HL-60 (cell line): ENCODE data around the gene CFAP100.
A peak's percentile ranks its signal among the peaks of the same experiment; 100 is the strongest.

ENCODE experiments used
- DNase-seq, 2 experiments: peaks; one replicate each; pipeline ENCODE4 v3.0.0-alpha.2; 2010 to 2020; ENCODE audit warnings: low read depth in 1 of 2, low spot score in 1 of 2
- H3K27ac ChIP-seq: fragments of 250-450 bp; sonication (Bioruptor Pico); replicated peaks from 2 replicates; pipeline ENCODE4 v1.5.1; 2020; ENCODE audit warnings: mild to moderate bottlenecking, moderate library complexity
- H3K27me3 ChIP-seq: fragments of 250-450 bp; sonication (Bioruptor Pico); 2 replicates; pipeline ENCODE4 v1.5.1; 2021; ENCODE audit warnings: mild to moderate bottlenecking, moderate library complexity; ENCODE audit not compliant: insufficient read depth, poor library complexity, severe bottlenecking
- H3K4me3 ChIP-seq: replicated peaks from 2 replicates; pipeline ENCODE4 v1.5.1; 2011; ENCODE audit warnings: mild to moderate bottlenecking, control low read depth, low read length; ENCODE audit not compliant: insufficient read depth
- GABPA ChIP-seq: IDR thresholded peaks from 2 replicates; pipeline ENCODE4 v1.6.1; 2012; ENCODE audit warnings: low read depth
- POLR2AphosphoS5 ChIP-seq: IDR thresholded peaks from 2 replicates; pipeline ENCODE4 v1.6.1; 2012; ENCODE audit warnings: low read depth
- SPI1 ChIP-seq: IDR thresholded peaks from 2 replicates; pipeline ENCODE4 v1.6.1; 2012; ENCODE audit warnings: low read depth, mild to moderate bottlenecking, borderline replicate concordance
- TF ChIP-seq, protein P1 (sequence below): IDR thresholded peaks from 2 replicates; pipeline ENCODE4 v1.6.1; 2012; ENCODE audit warnings: low read depth; ENCODE audit not compliant: insufficient replicate concordance
- TF ChIP-seq, protein P2 (sequence below): IDR thresholded peaks from one replicate; pipeline ENCODE4 v1.5.1; 2011; ENCODE audit warnings: low read length, control low read depth, inconsistent platforms; ENCODE audit not compliant: insufficient read depth

CFAP100 gene

DNA sequence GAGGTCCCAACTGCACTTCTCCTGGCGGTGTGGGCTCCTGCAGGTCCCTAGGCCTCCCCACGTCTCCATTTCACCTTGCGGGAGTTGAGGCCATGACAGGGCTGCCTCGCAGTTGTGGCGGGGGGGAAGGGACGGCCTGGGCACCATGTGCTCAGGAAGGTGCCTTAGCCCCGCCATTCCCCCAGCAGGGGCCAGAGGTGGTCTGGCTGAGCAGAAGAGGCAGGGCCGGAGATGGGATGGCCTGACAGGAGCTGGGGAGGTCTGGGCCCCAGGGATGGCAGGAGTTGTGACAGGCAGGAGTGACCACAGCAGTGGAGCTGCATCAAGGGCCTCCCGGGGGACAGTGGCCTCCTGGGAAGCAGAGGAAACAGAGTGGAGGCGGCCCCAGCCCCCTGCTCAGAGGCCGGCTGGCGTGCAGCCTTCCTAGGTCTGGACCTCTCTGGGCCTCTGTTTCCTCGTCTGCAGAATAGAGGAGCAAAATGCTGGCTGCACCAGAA is 18.8 kb upstream of the CFAP100 start:
- DNase-seq, result no peak
- Histone ChIP-seq H3K27me3 (no peaks in the 10 kb centered on the region), H3K27ac (no peak overlapping the region), H3K4me3 (no peak overlapping the region)
- TF ChIP-seq POLR2AphosphoS5, result no peak
- TF ChIP-seq, protein P1, sequence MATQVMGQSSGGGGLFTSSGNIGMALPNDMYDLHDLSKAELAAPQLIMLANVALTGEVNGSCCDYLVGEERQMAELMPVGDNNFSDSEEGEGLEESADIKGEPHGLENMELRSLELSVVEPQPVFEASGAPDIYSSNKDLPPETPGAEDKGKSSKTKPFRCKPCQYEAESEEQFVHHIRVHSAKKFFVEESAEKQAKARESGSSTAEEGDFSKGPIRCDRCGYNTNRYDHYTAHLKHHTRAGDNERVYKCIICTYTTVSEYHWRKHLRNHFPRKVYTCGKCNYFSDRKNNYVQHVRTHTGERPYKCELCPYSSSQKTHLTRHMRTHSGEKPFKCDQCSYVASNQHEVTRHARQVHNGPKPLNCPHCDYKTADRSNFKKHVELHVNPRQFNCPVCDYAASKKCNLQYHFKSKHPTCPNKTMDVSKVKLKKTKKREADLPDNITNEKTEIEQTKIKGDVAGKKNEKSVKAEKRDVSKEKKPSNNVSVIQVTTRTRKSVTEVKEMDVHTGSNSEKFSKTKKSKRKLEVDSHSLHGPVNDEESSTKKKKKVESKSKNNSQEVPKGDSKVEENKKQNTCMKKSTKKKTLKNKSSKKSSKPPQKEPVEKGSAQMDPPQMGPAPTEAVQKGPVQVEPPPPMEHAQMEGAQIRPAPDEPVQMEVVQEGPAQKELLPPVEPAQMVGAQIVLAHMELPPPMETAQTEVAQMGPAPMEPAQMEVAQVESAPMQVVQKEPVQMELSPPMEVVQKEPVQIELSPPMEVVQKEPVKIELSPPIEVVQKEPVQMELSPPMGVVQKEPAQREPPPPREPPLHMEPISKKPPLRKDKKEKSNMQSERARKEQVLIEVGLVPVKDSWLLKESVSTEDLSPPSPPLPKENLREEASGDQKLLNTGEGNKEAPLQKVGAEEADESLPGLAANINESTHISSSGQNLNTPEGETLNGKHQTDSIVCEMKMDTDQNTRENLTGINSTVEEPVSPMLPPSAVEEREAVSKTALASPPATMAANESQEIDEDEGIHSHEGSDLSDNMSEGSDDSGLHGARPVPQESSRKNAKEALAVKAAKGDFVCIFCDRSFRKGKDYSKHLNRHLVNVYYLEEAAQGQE, result no peak
- TF ChIP-seq, protein P2, sequence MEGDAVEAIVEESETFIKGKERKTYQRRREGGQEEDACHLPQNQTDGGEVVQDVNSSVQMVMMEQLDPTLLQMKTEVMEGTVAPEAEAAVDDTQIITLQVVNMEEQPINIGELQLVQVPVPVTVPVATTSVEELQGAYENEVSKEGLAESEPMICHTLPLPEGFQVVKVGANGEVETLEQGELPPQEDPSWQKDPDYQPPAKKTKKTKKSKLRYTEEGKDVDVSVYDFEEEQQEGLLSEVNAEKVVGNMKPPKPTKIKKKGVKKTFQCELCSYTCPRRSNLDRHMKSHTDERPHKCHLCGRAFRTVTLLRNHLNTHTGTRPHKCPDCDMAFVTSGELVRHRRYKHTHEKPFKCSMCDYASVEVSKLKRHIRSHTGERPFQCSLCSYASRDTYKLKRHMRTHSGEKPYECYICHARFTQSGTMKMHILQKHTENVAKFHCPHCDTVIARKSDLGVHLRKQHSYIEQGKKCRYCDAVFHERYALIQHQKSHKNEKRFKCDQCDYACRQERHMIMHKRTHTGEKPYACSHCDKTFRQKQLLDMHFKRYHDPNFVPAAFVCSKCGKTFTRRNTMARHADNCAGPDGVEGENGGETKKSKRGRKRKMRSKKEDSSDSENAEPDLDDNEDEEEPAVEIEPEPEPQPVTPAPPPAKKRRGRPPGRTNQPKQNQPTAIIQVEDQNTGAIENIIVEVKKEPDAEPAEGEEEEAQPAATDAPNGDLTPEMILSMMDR, result no peak
- TF ChIP-seq GABPA, result no peak
- TF ChIP-seq SPI1, result no peak

DNA sequence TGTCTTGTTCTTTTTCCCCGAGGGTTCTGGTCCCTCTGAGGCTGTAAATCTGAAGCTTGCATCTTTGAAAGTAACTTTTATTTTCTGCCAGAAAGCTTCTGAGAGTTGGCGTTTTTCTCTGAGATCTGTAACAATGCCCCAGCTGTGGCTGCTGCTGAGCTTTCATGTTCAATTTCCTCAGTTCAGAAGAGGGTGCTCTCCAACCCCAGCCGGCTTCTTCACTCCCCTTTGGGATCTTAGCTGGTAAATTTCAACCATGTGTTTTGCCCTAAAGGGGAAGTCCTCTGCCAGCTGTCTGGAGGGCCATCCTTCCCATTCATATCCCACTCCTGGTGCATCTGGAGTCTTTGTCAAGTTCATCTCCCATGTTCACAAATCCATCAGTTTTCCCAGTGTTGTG is 18.3 kb upstream of the CFAP100 start:
- Histone ChIP-seq H3K27ac (no peak overlapping the region), H3K4me3 (no peak overlapping the region), H3K27me3 (no peaks in the 10 kb centered on the region)
- no peak for DNase-seq
- TF ChIP-seq SPI1 (peak; percentile 60; the same call in 1 of the 2 replicates), GABPA (no peak)

DNA sequence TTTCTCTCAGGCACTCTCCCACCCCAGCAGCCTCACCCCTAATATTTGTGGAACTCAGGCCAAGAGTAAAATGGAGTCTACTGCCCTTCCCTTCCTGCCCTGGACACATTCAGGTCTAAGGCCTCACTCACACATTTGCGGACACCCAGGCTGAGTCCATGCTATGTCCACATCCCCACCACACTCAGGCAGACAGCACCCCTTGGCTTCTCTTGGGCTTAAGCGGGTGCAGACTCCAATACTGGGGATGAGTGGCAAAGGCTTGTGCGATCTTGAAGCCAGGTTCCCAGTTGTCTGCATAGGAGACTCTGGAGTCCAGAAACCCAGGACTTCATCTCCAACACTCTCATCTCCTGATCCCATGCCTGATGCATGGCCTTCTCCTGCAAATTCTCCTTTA is 17.5 kb upstream of the CFAP100 start:
- DNase-seq, result no peak
- Histone ChIP-seq H3K4me3 (no peak overlapping the region), H3K27ac (no peak overlapping the region), H3K27me3 (no peaks in the 10 kb centered on the region)
- TF ChIP-seq POLR2AphosphoS5, result no peak
- TF ChIP-seq, protein P1, result no peak

DNA sequence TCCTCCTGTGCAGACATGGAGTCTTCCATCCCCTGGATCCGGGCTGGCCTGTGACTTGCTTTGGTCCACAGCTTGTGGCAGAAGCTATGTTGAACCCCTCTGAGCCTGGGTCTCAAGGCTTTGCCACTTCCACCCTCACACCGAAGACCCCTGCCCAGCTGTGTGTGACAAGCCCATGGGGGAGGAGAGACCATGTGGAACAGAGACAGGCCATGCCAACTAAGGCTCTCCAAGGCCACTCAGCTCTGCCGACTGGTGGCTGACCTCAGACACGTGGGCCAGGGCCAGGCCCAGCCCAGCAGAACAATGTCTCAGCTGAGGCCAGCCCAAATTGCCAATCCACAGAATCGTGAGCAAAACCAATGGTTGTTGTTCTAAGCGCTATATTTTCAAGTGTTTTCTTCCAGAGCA is 16.4 kb upstream of the CFAP100 start:
- TF ChIP-seq SPI1 (no peak), POLR2AphosphoS5 (no peak), GABPA (no peak)
- Histone ChIP-seq H3K27me3 (no peaks in the 10 kb centered on the region), H3K27ac (no peak overlapping the region), H3K4me3 (no peak overlapping the region)
- no peak for DNase-seq

DNA sequence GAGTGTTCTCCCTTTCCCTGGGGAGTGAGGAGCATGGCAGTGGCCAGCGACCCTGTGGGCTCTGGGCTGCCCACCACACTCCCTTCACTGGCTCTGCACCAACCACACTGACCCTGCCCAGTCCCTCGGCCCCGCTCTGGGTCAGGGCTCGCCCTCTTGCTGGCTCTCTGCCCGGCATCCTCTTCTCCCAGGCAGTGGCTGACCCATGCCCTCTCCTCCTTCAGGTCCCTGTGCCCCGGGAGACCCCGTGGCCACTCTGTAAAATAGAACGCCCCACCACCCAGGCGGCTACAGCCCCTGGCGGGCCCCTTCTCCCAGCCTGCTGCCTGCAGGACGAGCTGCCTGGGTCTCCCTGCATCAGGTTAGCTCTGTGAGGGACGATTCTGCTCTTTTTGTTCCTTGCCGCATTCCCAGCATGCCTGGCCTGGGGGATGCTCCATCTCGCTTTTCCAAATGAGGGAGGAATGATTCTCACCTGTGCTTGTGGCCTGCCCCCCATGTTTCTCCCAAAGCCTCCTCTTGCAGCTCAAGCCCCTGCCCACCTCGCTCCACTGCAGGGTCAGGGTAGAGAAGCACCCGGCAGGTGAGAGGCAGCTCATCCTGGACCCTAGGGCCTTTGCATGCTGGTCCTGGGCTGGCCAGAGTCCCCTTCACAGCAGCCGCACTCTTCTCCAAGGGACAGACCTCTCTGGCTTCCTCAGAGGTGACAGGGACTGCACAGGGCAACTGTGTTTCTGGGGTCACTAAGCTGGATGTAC is 14.5 kb upstream of the CFAP100 start:
- no peak for DNase-seq
- H3K4me3 ChIP-seq, result no peak overlapping the region

More for the DNA sequence above, 14.5 kb upstream of the CFAP100 start:
- Histone ChIP-seq H3K27me3 (no peaks in the 10 kb centered on the region), H3K27ac (no peak overlapping the region)
- TF ChIP-seq GABPA, result no peak
- TF ChIP-seq SPI1, result no peak
- TF ChIP-seq, protein P2, result no peak
- no peak for TF ChIP-seq POLR2AphosphoS5
- TF ChIP-seq, protein P1, result no peak
